Middle frontal gyrus (tissue), 1 donor: ENCODE data around the gene PHETA2.
"Not testable (repeated sequence)": the region's sequence is repeated elsewhere in the genome, so short reads cannot be mapped to it uniquely, and the experiment has no call there.

Source experiments
- DNase-seq: peaks from one replicate; pipeline ENCODE4 v3.0.0-alpha.2; 2015; ENCODE audit warnings: low spot score; ENCODE audit errors: extremely low spot score

Gene PHETA2

DNA sequence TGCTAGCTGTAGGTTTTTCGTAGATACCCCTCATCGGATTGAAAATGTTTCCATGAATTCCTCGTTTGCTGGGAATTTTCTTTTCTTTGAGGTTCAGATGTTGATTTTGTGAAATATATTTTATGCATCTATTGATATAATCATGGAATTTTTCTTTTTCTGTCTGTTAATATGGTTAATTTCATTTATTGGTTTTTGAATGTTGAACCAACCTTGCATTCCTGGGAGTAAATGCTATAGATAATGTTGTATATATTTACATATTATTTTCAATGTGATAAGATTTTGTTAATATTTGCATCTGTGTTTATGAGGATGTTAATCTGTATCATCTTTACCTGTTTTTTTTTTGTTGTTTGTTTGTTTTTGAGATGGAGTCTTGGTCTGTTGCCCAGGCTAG is 27.2 kb downstream of the PHETA2 start:
- DNase-seq: no peak

DNA sequence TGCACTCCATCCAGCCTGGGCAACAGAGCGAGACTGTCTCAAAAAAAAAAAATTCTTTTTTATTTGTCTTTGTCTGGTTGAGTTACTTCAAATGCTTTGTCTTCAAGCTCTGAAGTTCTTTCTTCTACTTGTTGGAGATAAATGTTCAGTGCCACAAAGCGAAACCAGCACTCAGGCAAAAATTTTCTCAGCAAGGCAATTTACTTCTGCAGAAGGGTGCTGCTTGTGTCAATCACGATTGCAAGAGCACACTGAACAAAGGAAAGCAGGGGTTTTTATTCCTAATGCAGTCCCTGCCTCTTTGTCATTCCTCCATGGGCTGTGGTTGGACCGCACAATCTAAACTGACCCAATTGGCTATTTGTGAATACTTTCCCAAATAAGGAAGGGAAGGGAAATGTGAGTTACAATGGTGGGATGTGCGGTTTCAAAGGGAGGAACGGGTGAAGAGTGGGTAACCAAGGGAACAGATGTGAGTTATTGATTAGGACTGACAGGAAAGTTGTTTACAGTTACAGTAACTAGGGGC is 30.3 kb downstream of the PHETA2 start:
- DNase-seq: not testable (repeated sequence)

DNA sequence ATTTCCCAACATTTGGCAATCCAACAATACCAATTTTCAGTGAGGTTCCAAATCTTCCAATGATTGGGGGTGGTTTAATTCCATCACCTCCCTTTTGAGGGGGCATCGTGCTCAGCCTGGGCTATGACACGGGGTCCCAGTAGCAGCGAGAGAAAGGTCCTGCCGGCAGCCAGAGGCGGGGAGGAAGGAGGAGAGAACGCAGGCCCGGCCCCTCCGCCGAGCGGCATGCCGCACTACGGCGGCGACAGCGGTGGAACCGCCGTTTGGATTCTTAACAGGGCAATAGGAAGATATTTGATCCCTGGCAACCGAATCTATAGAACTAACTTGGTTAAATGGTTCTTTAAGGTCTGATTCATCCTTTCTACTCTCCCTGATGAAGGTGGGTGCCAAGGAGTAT is 34.8 kb downstream of the PHETA2 start:
- DNase-seq: no peak

DNA sequence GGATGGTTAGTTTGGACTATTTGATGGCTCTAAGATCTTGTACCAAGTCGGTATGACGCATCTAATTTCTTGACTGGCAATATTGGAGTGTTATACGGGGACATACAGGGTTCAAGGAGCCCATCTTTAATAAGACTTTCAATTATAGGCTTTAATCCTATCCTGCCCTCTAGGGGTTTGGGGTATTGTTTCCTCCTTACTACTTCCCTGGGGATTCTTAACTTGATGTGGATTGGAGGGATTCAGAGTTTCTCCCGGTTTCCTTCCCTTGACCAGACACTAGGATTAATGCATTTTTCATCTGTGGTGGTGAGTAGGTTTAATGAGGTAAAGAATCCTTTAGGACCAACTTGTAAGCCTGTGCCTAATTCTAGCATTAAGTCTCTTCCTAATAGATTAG is 37.8 kb downstream of the PHETA2 start:
- no peak for DNase-seq

DNA sequence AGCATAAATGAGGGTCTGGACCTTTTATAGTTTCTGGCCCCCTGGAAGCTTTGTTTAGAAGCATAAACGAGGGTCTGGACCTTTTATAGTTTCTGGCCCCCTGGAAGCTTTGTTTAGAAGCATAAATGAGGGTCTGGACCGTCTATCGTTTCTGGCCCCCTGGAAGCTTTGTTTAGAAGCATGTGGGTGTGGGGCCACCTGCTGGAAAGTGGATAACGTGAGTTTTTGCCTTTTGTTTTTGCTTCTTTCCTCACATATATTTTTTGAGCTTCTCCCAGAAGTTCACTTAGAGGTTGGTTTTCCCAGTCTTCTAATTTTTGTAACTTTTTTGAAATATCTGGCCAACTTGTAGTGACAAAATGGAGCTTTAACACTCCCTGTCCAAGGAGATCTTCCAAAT is 38.7 kb downstream of the PHETA2 start:
- not testable (repeated sequence) for DNase-seq

DNA sequence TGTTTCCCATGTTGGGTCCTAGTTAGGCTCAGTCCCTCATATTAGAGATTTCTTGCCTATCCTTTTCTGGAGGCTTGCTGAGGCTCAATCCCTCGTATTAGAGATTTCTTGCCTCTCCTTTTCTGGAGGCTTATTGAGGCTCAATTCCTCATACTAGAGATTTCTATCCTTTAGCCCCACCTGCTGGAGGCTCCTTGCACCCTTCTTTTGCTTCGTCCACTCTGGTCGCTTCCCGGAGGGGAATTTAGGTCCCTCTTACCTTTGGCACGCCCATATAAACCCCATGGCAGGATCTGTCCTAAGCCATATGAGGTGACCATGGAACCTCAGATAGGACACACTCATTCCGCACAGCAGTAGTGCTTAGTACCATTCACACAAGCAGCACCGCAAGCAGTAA is 40.7 kb downstream of the PHETA2 start:
- no peak for DNase-seq

DNA sequence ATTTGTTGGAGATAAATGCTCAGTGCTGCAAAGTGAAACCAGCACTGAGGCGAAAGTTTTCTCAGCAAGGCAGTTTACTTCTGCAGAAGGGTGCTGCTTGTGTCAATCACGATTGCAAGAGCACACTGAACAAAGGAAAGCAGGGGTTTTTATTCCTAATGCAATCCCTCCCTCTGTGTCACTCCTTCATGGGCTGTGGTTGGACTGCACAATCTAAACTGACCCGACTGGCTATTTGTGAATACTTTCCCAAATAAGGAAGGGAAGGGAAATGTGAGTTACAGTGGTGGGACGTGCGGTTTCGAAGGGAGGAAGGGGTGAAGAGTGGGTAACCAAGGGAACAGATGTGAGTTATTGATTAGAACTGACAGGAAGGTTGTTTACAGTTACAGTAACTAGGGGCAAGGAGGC is 41.4 kb downstream of the PHETA2 start:
- not testable (repeated sequence) for DNase-seq

DNA sequence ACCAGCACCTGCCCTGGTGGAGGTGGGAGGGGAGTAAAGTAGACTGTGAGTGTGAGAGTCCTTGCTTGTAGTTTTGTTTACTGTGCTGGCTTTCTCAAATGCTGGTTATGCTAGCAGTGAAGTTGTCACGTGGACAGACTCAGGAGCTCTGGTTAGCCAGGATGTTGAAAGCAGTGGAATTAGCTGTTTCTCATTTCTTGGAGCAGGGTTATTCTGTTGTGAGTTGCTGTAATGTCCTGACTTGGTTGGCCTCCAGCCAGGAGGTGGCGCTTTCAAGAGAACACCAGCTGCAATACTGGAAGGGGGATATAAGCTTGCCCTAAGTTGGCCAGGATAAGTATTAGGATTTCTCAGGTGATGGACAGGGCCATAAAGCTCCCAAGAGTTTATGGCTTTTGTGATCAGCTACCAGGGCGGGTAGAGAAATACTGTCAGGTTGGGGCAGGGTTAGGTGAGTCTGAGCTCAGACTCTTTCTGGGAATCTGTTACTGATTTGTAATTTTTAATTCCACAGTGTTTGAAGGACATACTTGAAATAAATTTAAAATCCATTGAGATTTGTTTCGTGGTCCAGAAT is 42.9 kb downstream of the PHETA2 start:
- DNase-seq: no peak

DNA sequence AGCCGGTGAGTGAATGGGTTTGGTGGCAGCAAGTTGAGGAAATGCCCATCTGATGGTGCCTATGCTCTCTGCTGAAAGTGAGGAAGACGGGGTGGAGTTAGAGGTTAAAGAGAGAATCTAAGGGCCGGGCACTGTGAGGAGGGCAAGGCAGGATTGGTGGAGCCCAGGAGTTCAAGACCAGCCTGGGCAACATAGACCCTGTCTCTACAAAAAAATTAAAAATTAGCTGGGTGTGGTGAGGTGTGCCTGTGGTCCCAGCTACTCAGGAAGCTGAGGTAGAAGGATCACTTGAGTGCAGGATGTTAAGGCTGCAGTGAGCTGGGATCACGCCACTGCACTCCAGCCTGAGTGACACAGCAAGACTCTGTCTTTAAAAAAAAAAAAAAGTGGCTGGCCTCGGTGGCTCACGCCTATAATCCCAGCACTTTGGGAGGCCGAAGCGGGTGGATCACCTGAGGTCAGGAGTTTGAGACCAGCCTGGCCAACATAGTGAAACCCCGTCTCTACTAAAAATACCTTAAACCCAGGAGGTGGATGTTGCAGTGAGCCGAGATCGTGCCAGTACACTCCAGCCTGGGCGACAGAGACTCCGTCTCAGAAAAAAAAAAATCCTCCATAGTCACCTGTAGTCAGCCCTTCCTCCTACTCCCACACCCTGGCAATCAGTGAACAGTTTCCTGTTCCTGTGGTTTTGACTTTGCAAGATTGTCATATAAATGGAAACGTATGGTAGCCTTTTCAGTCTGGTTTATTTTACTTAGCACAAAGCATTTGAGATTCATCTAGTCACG is 46.4 kb downstream of the PHETA2 start:
- not testable (repeated sequence) for DNase-seq

DNA sequence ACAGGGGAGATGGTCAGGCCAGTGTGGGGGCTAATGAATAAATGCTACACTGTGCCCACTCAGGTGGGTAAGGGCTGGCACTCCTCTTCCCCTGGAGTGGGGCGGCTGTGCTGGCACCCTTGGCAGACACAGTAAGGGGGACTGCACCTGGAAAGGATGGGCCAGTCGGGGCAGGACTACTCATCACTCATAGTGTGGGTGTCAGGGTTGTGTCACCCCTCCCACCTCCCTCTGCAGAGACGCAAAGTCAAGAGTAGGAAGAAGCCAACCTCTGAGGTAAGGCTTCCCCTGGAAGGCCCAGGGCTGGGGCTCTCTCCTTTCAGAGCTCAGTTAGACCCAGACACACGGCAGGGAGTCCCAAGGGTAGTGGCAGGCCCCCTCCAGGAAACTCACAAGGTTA is 49.5 kb downstream of the PHETA2 start:
- not testable (repeated sequence) for DNase-seq

DNA sequence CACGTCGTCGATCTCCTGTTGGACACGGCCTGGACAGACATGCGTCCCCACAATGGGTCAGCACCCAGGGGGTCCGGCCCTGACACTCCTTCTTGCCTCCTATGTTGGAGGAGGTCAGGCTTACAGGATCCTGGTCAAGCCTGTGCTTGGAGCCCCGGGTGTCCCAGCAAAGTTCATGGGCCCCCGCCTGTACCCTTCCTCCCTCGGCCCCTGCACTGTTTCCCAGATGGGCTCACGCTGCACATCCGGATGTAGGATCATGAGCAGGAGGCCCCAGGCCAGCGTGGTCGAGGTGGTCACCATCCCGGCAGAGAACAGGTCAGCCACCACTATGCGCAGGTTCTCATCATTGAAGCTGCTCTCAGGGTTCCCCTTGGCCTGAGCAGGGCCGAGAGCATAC is 53.6 kb downstream of the PHETA2 start:
- no peak for DNase-seq

DNA sequence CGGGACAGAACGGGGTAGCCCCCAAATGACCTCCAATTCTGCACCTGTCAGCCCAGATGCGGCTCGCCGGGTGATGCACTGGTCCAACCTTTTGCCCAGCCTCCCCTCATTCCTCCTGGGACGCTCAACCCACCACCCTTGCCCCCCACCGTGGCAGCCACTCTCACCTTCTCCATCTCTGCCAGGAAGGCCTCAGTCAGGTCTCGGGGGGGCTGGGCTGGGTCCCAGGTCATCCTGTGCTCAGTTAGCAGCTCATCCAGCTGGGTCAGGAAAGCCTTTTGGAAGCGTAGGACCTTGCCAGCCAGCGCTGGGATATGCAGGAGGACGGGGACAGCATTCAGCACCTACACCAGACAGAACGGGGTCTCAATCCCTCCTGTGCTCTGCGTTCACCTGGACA is 54.0 kb downstream of the PHETA2 start:
- DNase-seq: not testable (repeated sequence)
